ENCODE data around the gene SLC22A8. TPM values are rescaled to one million over a fixed set of nuclear protein-coding genes. Genes with fewer than 3 reads are reported as not detected.

The SLC22A8 gene
- total RNA-seq, 2 donors from 2014 or later: not detected

DNA sequence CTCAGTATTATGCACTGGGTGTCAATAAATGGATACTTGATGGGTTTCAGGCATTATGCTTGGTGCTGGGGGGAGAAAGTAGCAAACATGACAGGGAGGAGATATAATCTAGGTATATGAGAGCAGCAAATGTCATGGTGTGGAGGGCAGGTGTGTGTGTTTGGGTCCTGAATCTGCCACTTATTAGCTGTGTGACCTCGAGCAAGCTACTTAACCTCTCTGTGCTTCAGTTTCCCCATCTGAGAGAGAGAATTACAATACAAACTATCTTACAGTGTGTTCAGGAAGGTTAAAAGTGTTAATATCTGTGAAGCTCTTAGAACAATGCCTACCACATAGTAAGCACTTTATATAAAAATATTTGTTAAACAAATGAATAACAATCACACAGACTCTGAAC, 2.8 kb downstream of the SLC22A8 start:
- H3K36me3 Mint-ChIP-seq (ENCODE audit: low read depth): peaks cover 6% of the 10 kb centered on the region
- H3K4me1 Mint-ChIP-seq: peaks cover 3% of the 10 kb centered on the region
- no peaks in the 10 kb centered on the region for H3K9me3 ChIP-seq (ENCODE audit: control insufficient read depth, low read length, poor library complexity, severe bottlenecking)
- peaks cover 62% of the 10 kb centered on the region for H3K27me3 Mint-ChIP-seq
- no peak for DNase-seq
- peak overlapping the region; percentile 34 for H3K27ac Mint-ChIP-seq
- H3K4me3 Mint-ChIP-seq: no peak overlapping the region
- no peak for ATAC-seq

DNA sequence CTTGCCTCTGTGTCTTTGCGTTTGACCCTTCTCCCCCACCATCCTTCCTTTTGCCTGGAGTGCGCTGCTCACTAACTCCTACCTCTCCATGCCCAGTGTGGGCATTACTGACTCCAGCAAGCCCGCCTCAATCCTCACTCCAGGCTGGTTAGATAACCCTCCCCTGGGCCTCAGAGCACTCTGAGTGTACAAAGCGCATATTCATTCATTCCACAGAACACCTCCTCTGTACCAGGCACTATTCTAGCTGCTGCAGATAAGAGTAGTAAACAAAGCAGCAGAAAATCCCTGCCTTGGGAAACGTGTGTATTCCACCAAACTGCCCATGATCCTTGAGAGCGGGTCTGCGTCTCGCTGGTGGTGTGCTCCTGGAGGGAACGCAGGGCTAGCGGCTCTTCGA, 3.2 kb downstream of the SLC22A8 start:
- Mint-ChIP-seq H3K27ac (peak overlapping the region; percentile 34), H3K36me3 (ENCODE audit: low read depth) (peaks cover 6% of the 10 kb centered on the region)
- ATAC-seq: no peak

DNA sequence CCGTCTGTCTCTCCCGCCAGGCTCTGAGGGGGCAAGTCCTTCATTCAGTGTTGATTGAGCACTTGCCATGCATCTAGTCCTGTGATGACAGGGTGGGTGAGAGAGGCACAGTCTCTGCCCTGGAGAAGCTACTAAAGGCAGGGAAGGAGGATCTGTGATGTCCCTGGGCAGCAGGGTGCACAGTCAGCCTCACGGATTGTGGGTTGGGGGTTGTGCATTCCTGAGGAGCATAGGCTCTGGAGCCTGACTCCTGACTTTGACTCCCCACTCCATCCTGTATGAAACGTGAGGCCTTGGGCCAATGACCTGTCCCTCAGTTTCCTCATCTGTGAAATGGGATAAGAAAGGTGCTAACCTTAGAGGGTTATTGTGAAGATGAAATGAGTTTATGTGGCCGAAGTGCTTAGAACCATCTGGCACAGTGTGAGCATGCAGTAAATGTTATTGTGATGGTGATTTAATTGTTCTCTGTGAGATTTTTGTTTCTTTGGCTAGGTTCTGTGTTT, 4.7 kb downstream of the SLC22A8 start:
- peaks cover 58% of the 10 kb centered on the region for H3K27me3 Mint-ChIP-seq
- DNase-seq: no peak
- peaks cover 3% of the 10 kb centered on the region for H3K4me1 Mint-ChIP-seq
- peaks cover 6% of the 10 kb centered on the region for H3K36me3 Mint-ChIP-seq (ENCODE audit: low read depth)
- no peak for ATAC-seq
- no peaks in the 10 kb centered on the region for H3K9me3 ChIP-seq (ENCODE audit: control insufficient read depth, low read length, poor library complexity, severe bottlenecking)
- no peak overlapping the region for H3K4me3 Mint-ChIP-seq
- H3K27ac Mint-ChIP-seq: no peak overlapping the region

More for the DNA sequence above, 3.2 kb downstream of the SLC22A8 start:
- DNase-seq: no peak
- Mint-ChIP-seq H3K4me3 (no peak overlapping the region), H3K27me3 (peaks cover 62% of the 10 kb centered on the region), H3K4me1 (peaks cover 3% of the 10 kb centered on the region)
- H3K9me3 ChIP-seq (ENCODE audit: control insufficient read depth, low read length, poor library complexity, severe bottlenecking): no peaks in the 10 kb centered on the region

DNA sequence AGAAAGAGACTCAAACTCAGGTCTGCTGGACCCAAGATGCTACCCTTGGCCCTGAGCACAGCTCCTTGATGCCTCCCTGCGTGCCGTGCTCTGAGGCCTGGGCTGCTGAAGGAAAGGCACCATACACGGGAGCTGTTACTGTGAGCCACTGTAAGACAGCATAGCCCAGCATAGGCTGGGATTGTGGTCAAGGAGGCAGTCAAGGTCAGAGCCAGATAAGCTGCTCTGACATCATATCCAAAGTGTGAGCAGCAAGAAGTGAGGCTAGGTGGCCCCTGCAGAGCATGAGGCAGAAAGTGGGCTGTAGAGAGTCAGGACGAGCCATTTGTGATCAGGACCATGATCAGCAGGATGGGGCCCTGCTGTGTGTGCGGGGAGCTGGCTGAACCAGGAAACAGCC, 7.7 kb downstream of the SLC22A8 start:
- no peak overlapping the region for H3K27ac Mint-ChIP-seq
- no peaks in the 10 kb centered on the region for H3K36me3 Mint-ChIP-seq (ENCODE audit: low read depth)
- H3K9me3 ChIP-seq (ENCODE audit: control insufficient read depth, low read length, poor library complexity, severe bottlenecking): no peaks in the 10 kb centered on the region
- H3K27me3 Mint-ChIP-seq: peaks cover 36% of the 10 kb centered on the region
- H3K4me1 Mint-ChIP-seq: peaks cover 3% of the 10 kb centered on the region
- H3K4me3 Mint-ChIP-seq: no peak overlapping the region
- DNase-seq: no peak
- no peak for ATAC-seq

DNA sequence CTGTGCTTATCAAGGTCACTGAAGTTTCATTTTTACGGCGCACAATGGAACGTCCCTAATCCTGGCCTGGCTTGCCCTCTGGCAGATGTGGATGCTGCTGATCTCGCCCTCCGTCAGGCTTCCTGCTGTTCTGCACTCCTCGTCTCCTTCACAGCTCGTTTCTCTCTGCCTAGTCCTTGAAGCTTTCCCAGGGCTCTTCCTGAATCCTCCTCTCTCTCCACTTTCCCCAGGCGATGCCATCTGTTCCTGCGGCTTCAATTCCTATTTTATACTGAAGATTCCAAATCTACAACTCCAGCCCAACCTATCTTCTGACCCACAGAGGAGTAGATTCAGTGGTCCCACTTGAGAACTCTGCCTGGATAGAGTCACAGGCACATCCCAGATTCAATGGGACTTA, 14.2 kb downstream of the SLC22A8 start:
- Mint-ChIP-seq H3K4me3 (no peak overlapping the region), H3K27ac (peak overlapping the region; percentile 22), H3K36me3 (ENCODE audit: low read depth) (peaks cover 12% of the 10 kb centered on the region), H3K27me3 (peaks cover 39% of the 10 kb centered on the region), H3K4me1 (peaks cover 2% of the 10 kb centered on the region)
- no peak for ATAC-seq
- H3K9me3 ChIP-seq (ENCODE audit: control insufficient read depth, low read length, poor library complexity, severe bottlenecking): no peaks in the 10 kb centered on the region
- DNase-seq: no peak

DNA sequence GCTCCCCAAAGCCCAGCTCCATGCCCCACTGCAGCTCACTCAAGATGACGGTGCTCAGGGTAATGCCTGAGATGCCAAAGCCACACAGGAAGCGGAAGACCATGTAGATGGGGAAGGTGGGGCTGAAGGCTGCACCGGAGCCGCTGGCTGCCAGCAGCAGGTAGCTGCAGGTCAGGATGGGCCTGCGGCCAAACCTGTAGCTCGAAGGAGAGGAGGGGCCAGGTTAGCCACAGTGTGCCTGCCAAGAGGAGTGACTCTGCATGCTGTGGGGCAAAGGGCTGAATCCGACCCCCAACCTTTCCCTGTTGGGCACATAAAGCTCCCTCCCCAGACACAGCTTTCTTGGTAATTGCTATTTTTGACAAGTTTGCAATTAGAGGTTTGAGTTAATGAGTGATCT, 16.0 kb downstream of the SLC22A8 start:
- peaks cover 12% of the 10 kb centered on the region for H3K36me3 Mint-ChIP-seq (ENCODE audit: low read depth)
- peaks cover 2% of the 10 kb centered on the region for H3K4me1 Mint-ChIP-seq
- H3K27ac Mint-ChIP-seq: no peak overlapping the region
- H3K9me3 ChIP-seq (ENCODE audit: control insufficient read depth, low read length, poor library complexity, severe bottlenecking): no peaks in the 10 kb centered on the region
- H3K4me3 Mint-ChIP-seq: no peak overlapping the region
- H3K27me3 Mint-ChIP-seq: peaks cover 48% of the 10 kb centered on the region
- ATAC-seq: no peak
- DNase-seq: no peak

DNA sequence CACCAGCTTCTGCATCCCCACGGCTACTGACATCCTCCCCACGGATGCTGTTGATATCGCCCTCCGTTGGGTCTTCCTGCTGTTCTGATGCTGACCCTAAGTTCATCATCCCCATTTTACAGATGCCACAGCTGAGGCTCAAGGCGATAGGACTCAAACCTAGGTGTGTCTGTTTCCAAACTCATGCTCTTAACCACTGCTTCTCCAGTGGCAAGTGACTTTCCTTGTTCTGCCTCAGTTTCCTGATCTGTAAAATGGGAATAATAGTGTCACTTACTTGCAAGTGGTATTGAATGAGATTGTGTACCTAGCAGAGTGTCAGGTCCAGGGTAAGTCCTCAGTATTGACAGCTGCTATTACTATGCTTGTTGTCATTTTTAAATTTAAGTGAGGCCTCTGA, 16.5 kb downstream of the SLC22A8 start:
- no peaks in the 10 kb centered on the region for H3K9me3 ChIP-seq (ENCODE audit: control insufficient read depth, low read length, poor library complexity, severe bottlenecking)
- Mint-ChIP-seq H3K27me3 (peaks cover 53% of the 10 kb centered on the region), H3K27ac (no peak overlapping the region), H3K36me3 (ENCODE audit: low read depth) (peaks cover 12% of the 10 kb centered on the region), H3K4me1 (peaks cover 2% of the 10 kb centered on the region), H3K4me3 (no peak overlapping the region)
- DNase-seq (no peak), ATAC-seq (no peak)

DNA sequence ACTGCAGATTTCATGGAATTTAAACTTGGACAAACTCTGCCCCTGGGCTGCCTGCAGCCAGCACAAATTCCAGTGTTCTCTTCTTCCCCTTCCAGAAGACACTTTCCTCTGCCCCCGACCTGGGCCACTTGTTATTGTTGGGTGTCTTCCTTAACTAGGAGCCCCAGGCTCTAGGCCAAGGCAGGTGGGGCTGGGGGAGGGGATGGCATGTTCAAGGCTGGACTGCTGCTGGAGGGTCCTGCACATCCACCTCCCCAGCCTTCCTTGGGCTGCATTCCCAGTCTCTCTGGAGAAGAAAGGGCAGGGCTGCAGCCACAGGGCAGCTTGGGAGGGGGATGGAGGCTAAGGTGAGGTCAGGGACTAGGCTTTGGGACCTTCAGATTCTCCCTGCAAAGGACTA, 19.4 kb downstream of the SLC22A8 start:
- H3K9me3 ChIP-seq (ENCODE audit: control insufficient read depth, low read length, poor library complexity, severe bottlenecking): no peaks in the 10 kb centered on the region
- Mint-ChIP-seq H3K36me3 (ENCODE audit: low read depth) (peaks cover 10% of the 10 kb centered on the region), H3K27ac (no peak overlapping the region), H3K4me3 (no peak overlapping the region), H3K27me3 (peaks cover 70% of the 10 kb centered on the region), H3K4me1 (no peaks in the 10 kb centered on the region)
- ATAC-seq: no peak
- no peak for DNase-seq

DNA sequence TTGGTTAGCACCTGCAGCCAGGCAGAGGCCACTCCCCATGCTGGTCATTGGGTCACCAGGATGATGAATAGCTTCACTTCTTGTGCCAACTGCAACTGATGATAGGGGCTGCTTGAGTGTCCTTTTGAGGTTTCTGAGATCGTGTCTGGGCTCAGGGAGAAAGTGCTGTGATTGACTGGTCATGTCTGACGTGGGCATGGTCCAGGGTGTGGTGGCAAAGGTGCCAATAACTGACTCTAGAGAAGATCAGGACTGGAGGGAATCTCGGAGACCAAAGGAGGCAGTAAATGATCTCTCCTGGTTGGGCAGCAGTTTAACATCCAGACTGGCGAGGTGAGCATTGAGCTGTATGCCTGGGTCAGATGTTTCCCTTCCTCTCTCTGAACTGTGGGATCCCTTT, 20.9 kb downstream of the SLC22A8 start:
- H3K36me3 Mint-ChIP-seq (ENCODE audit: low read depth): peaks cover 7% of the 10 kb centered on the region
- DNase-seq (no peak), ATAC-seq (no peak)
- no peaks in the 10 kb centered on the region for H3K9me3 ChIP-seq (ENCODE audit: control insufficient read depth, low read length, poor library complexity, severe bottlenecking)
- H3K4me1 Mint-ChIP-seq: no peaks in the 10 kb centered on the region
- H3K27me3 Mint-ChIP-seq: peaks cover 67% of the 10 kb centered on the region
- H3K4me3 Mint-ChIP-seq: no peak overlapping the region
- H3K27ac Mint-ChIP-seq: no peak overlapping the region

DNA sequence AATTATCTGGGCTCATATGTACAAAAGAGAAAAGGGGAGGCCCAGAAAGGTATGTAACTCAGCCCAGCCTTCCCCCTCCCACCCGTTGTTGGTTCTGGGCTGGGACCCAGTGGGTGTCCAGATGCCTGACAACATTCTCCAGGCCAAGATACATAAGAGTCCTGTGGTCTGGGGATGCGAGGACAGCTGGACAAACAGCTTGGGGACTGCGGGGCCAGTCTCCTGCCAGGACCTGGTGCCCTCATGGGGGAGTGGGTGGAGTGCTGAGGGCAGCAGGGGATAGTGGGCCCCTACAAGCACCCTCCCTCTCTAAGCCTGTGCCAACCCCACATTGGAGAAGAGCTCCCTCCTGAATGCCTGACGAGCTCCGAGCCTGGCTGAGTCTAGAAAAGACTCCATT, 27.4 kb downstream of the SLC22A8 start:
- Mint-ChIP-seq H3K27me3 (peaks cover 61% of the 10 kb centered on the region), H3K4me3 (no peak overlapping the region), H3K4me1 (peaks cover 3% of the 10 kb centered on the region), H3K27ac (no peak overlapping the region), H3K36me3 (ENCODE audit: low read depth) (no peaks in the 10 kb centered on the region)
- ATAC-seq: no peak
- no peak for DNase-seq
- H3K9me3 ChIP-seq (ENCODE audit: control insufficient read depth, low read length, poor library complexity, severe bottlenecking): no peaks in the 10 kb centered on the region

DNA sequence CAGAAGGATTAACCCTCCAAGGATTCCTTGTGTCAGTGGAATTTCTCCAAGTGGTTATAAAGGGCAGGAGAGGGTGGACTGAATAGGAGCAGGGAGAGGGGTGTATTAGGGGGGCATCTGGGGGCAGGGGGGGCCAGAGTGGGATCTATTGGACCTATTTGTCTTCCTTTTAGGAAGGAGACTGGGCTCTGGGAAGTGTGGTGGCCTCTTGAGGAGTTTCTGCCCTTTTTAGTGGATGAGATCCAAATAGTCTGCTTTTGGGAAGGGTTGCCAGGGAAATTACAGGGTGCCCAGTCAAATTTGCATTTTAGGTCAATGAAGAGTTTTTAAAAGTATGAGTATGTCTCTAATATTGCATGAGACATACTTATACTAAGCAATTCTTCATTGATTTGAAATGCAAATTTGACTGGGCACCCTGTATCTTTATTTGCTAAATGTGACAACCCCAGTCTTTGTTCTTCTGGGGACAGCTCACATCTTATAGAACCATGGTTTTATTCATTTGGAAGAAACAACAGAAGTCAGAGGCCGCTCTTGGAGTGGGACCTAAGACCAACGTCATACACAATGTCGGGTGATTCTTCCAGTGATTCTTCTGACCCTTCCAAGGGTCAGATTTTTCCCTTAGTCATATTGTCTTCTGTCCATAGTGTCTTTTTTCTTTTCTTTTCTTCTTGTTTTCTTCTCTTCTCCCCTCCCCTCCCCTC, 30.4 kb downstream of the SLC22A8 start:
- Mint-ChIP-seq H3K27ac (no peak overlapping the region), H3K4me1 (peaks cover 3% of the 10 kb centered on the region), H3K4me3 (no peak overlapping the region), H3K36me3 (ENCODE audit: low read depth) (no peaks in the 10 kb centered on the region), H3K27me3 (peaks cover 42% of the 10 kb centered on the region)
- H3K9me3 ChIP-seq (ENCODE audit: control insufficient read depth, low read length, poor library complexity, severe bottlenecking): no peaks in the 10 kb centered on the region
- no peak for DNase-seq
- no peak for ATAC-seq

DNA sequence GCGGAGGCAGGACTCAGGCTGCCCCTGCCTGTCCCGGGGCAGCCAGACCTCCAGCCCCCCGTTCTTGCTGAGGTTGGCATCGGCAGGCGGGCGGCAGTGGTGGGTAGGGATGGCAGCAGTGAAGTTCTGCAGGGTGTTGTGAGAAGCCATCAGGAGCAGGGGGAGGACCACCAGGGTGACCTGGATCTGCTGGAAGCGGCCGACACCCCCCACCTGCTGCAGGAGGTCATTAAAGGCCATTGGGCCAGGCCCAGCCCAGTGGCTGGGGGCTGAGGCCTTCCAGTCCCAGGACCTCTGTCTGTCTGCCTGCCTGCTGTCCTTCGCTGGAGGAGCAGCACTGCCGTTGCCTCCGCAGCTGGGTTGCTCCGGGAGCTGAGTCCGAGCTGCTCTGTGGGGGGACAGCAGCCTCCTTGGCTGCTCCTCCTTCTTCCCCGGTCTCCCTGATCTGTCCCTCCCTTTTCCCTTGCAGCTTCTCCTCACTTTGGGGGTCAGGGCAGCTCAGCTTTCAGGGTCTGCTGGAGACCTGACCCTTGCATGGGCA, 31.1 kb downstream of the SLC22A8 start, which contains the start of gene SLC22A6:
Gene SLC22A6, minus strand, starts transcription at position 517 of the 541 bp plus-strand sequence. Its CDS starts 277 bp downstream, at position 240.
- Mint-ChIP-seq H3K27ac (no peak within 1 kb of the TSS), H3K4me1 (peaks cover 3% of the 10 kb centered on the region), H3K27me3 (peaks cover 43% of the 10 kb centered on the region), H3K36me3 (ENCODE audit: low read depth) (no peaks in the 10 kb centered on the region), H3K4me3 (no peak within 1 kb of the TSS)
- no peaks in the 10 kb centered on the region for H3K9me3 ChIP-seq (ENCODE audit: control insufficient read depth, low read length, poor library complexity, severe bottlenecking)
- DNase-seq: no peak
- ATAC-seq: no peak

DNA sequence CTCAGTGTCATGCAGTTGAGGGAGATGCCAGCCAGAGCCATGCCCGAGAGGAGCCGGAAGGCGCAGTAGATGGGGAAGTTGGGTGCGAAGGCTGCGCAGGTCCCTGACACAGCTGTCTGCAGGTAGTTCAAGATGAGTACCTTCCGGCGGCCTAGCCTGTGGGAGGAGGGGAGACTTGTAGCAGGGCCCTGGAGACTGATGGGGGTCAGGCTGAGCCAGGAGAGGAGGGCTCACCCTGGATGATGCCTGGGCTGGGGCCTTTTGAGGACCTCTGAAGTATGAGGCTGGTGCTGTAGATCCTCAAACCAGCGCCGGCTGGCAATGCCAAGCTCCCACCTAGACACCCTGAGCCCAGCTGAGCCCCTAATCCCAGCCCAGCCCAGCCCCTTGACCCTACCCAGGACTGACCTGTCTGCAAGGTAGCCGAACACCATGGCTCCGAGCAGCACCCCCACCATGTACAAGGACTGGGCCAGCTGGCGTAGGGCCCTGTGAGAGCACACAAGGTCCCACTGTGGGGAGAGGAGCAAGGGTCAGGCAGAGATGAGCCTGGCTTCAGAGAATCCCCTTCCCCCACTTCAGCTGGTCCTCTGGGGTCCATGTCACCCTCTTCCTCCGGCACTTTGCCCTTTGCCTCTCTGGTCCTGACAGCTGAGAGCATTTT, 32.0 kb downstream of the SLC22A8 start:
- no peaks in the 10 kb centered on the region for H3K9me3 ChIP-seq (ENCODE audit: control insufficient read depth, low read length, poor library complexity, severe bottlenecking)
- H3K4me3 Mint-ChIP-seq: no peak overlapping the region
- DNase-seq: no peak
- H3K27me3 Mint-ChIP-seq: peaks cover 51% of the 10 kb centered on the region
- no peaks in the 10 kb centered on the region for H3K36me3 Mint-ChIP-seq (ENCODE audit: low read depth)
- H3K27ac Mint-ChIP-seq: no peak overlapping the region
- peaks cover 3% of the 10 kb centered on the region for H3K4me1 Mint-ChIP-seq
- ATAC-seq: no peak
